ENCODE results near the gene TBXAS1. TPM values are rescaled to one million over a fixed set of nuclear protein-coding genes. Genes with fewer than 3 reads are reported as not detected.

The TBXAS1 gene
- total and polyA plus RNA-seq, 2 donors (not counting 3 experiments of a cell fraction or from before 2014, with no cell fraction given) = 2.1 to 4.3 TPM

GRCh38 chr7:140036224-140036962, 207.3 kb downstream of the TBXAS1 start:
- Histone ChIP-seq H3K27ac (ENCODE audit: insufficient read depth, low read depth, low read length) (no peak overlapping the region), H3K79me2 (ENCODE audit: control insufficient read depth, insufficient read depth, low read length) (peaks cover 38% of the 10 kb centered on the region), H4K20me1 (replicated peaks; ENCODE audit: control insufficient read depth, extremely low read depth, insufficient read depth, low read length) (no peaks in the 10 kb centered on the region), H3K9ac (replicated peaks; ENCODE audit: extremely low read depth, insufficient read depth, low read length) (no peak overlapping the region), H3K4me3 (replicated peaks in 1 of 3; ENCODE audit: insufficient read depth in 1 of 3, low read depth in 1 of 3, low read length in 3 of 3) (no peak overlapping the region), H3K9me1 (replicated peaks; ENCODE audit: control insufficient read depth, extremely low read depth, insufficient read depth, low read length) (no peaks in the 10 kb centered on the region), H2AFZ (ENCODE audit: low read depth, low read length) (no peak overlapping the region), H3K4me1 (ENCODE audit: control insufficient read depth, extremely low read depth, insufficient read depth, low read length) (peaks cover 50% of the 10 kb centered on the region), H3K4me2 (ENCODE audit: insufficient read depth, low read length) (no peak overlapping the region), H3K36me3 (ENCODE audit: control insufficient read depth in 2 of 2, extremely low read depth in 1 of 2, insufficient read depth in 2 of 2, low read length in 2 of 2) (peaks cover 6 to 16% of the 10 kb centered on the region in 2 experiments), H3K9me3 (replicated peaks; ENCODE audit: control insufficient read depth, insufficient read depth, low read length) (no peaks in the 10 kb centered on the region), H3K27me3 (ENCODE audit: control insufficient read depth in 2 of 2, insufficient read depth in 2 of 2, low read length in 2 of 2) (no peaks in the 10 kb centered on the region)
- no peak for TF ChIP-seq MYC (IDR thresholded peaks at IDR 0.05; ENCODE audit: low read depth, low read length)
- TF ChIP-seq JUN (IDR thresholded peaks at IDR 0.05; ENCODE audit: borderline replicate concordance, insufficient read depth, insufficient read length, low read depth) = no peak
- TF ChIP-seq, protein P1, sequence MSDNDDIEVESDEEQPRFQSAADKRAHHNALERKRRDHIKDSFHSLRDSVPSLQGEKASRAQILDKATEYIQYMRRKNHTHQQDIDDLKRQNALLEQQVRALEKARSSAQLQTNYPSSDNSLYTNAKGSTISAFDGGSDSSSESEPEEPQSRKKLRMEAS (IDR thresholded peaks at IDR 0.05; ENCODE audit: insufficient read depth, insufficient read length) = no peak
- no peak for TF ChIP-seq GATA2 (IDR thresholded peaks at IDR 0.05; ENCODE audit: insufficient read depth, insufficient read length, low read depth, low read length)
- TF ChIP-seq POLR2A (IDR thresholded peaks at IDR 0.05; ENCODE audit: low read depth, low read length) = no peak
- no peak for TF ChIP-seq EZH2 (IDR thresholded peaks at IDR 0.05; ENCODE audit: borderline replicate concordance, low read depth, low read length, severe bottlenecking)
- no peak for TF ChIP-seq POLR2AphosphoS5 (IDR thresholded peaks at IDR 0.05; ENCODE audit: insufficient read depth, low read depth, low read length)
- TF ChIP-seq FOS (IDR thresholded peaks at IDR 0.05; ENCODE audit: borderline replicate concordance, insufficient read depth, low read length) = no peak
- TF ChIP-seq, protein P2, sequence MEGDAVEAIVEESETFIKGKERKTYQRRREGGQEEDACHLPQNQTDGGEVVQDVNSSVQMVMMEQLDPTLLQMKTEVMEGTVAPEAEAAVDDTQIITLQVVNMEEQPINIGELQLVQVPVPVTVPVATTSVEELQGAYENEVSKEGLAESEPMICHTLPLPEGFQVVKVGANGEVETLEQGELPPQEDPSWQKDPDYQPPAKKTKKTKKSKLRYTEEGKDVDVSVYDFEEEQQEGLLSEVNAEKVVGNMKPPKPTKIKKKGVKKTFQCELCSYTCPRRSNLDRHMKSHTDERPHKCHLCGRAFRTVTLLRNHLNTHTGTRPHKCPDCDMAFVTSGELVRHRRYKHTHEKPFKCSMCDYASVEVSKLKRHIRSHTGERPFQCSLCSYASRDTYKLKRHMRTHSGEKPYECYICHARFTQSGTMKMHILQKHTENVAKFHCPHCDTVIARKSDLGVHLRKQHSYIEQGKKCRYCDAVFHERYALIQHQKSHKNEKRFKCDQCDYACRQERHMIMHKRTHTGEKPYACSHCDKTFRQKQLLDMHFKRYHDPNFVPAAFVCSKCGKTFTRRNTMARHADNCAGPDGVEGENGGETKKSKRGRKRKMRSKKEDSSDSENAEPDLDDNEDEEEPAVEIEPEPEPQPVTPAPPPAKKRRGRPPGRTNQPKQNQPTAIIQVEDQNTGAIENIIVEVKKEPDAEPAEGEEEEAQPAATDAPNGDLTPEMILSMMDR (IDR thresholded peaks at IDR 0.05; ENCODE audit: extremely low read depth in 1 of 2, insufficient read depth in 1 of 2, low read depth in 1 of 2, low read length in 2 of 2) = no peak
- FAIRE-seq = no peak
- ChIA-PET CTCF (no interaction called here), POLR2A (no interaction called here)
- dilution Hi-C loops (cut with MboI; ENCODE audit: extremely low pct_ligation_motif_present, low sequenced_read_pairs) = no loop called here
- no peak for DNase-seq (ENCODE audit: low read depth, low spot score)
- intact Hi-C loops (cut with micrococcal nuclease) = no loop called here
- BruUV-seq (replicated peaks) = no TSS peak
